ENCODE results near the gene DCHS1. TPM values are rescaled to one million over a fixed set of nuclear protein-coding genes. Genes with fewer than 3 reads are reported as not detected.

Gene DCHS1
- total RNA-seq, 6 donors from 2014 or later = 9.2 to 32.2 (median 12.8) TPM

DNA sequence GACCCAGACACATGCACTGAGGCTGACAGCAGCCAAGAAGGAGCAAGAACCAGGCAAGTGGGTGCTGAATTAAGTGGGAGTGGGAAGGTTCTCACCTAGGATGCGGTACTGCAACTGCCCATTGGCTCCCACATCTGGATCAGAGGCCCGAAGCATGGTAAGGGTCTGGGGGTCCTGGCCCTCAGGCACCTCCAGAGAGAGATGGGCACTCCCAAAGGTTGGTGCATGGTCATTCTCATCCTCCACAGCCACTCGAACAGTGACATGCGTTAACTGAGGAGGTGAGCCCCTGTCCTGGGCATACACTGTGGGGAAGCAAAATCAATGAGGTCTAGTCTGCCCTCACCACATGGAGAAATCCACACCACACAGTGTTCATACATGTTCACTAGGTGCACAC is 27.1 kb downstream of the DCHS1 start:
- H3K4me3 ChIP-seq = no peak overlapping the region
- ATAC-seq (ENCODE audit: low FRiP score in 2 of 2) = no peak
- no peak overlapping the region for H3K27ac ChIP-seq
- no peak for DNase-seq
- no peaks in the 10 kb centered on the region for H3K27me3 ChIP-seq
- H3K4me1 ChIP-seq = peaks cover 0 to 6% (median under 1%) of the 10 kb centered on the region in 4 donors
- WGBS, 2 donors = 100% methylated on average over 2 to 4 of the region's 4 CpGs
- H3K9me3 ChIP-seq = no peaks in the 10 kb centered on the region
- TF ChIP-seq POLR2AphosphoS5 (IDR thresholded peaks at IDR 0.05) (no peak), POLR2A (IDR thresholded peaks at IDR 0.05) (no peak), EP300 (IDR thresholded peaks at IDR 0.05) (no peak), CTCF (IDR thresholded peaks at IDR 0.05) (no peak)
- peaks cover 0 to 88% (median 38%) of the 10 kb centered on the region in 4 donors for H3K36me3 ChIP-seq

GRCh38 chr11:6627762-6628241 is 27.8 kb downstream of the DCHS1 start:
- Histone ChIP-seq H3K4me1 (peaks cover 0 to 6% (median 0%) of the 10 kb centered on the region in 4 donors), H3K9me3 (no peaks in the 10 kb centered on the region), H3K27ac (no peak overlapping the region), H3K27me3 (no peaks in the 10 kb centered on the region), H3K4me3 (no peak overlapping the region), H3K36me3 (peaks cover 0 to 87% (median 35%) of the 10 kb centered on the region in 4 donors)
- ATAC-seq (ENCODE audit: low FRiP score in 2 of 2) = no peak
- no peak for DNase-seq
- TF ChIP-seq POLR2AphosphoS5 (IDR thresholded peaks at IDR 0.05) = no peak
- TF ChIP-seq CTCF (IDR thresholded peaks at IDR 0.05) = no peak
- TF ChIP-seq EP300 (IDR thresholded peaks at IDR 0.05) = no peak
- TF ChIP-seq POLR2A (IDR thresholded peaks at IDR 0.05) = no peak
- 54 to 68% methylated on average over 2 of the region's 2 CpGs for WGBS, 2 donors

GRCh38 chr11:6626971-6627761 is 28.4 kb downstream of the DCHS1 start:
- H3K27me3 ChIP-seq = no peaks in the 10 kb centered on the region
- 78 to 89% methylated on average over 8 to 19 of the region's 19 CpGs for WGBS, 2 donors
- DNase-seq = peak in 1 of 2 donors; percentile 43
- no peaks in the 10 kb centered on the region for H3K9me3 ChIP-seq
- H3K4me1 ChIP-seq = peaks cover 0 to 6% (median 0%) of the 10 kb centered on the region in 4 donors
- no peak overlapping the region for H3K4me3 ChIP-seq
- ATAC-seq (ENCODE audit: low FRiP score in 2 of 2) = no peak
- H3K36me3 ChIP-seq = peaks cover 0 to 81% (median 34%) of the 10 kb centered on the region in 4 donors
- TF ChIP-seq POLR2AphosphoS5 (IDR thresholded peaks at IDR 0.05) (no peak), POLR2A (IDR thresholded peaks at IDR 0.05) (no peak)
- H3K27ac ChIP-seq = no peak overlapping the region

DNA sequence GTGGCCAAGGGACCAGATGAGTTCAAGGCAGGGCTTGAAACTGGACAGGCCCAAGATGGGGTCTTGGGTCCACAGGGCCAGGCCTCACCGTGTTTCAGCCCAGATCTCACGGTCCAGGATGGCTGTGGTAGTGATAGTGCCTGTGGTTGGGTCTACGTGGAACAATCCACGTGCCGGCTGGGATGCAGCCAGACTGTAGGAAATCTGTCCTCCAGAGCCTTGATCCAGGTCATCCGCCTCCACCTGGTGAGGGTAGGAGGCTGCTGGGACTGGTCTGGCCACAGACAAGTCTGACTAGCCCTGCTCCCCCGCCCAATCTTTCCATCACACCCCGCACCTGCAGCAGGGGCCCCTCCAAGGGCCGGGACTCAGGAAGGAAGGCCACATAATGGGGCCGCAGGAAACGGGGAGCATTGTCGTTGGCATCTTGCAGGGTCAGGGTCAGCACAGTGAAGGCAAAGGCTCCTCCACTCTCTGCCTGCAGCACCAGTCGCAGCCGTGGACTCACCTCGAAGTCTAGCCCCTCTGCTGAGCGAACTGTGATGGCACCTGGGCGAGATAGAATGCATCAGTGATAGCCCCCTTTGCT is 29.7 kb downstream of the DCHS1 start:
- Histone ChIP-seq H3K4me3 (no peak overlapping the region), H3K4me1 (peaks cover 0 to 6% (median 0%) of the 10 kb centered on the region in 4 donors), H3K27ac (no peak overlapping the region), H3K9me3 (no peaks in the 10 kb centered on the region), H3K36me3 (peaks cover 0 to 68% (median 29%) of the 10 kb centered on the region in 4 donors), H3K27me3 (no peaks in the 10 kb centered on the region)
- TF ChIP-seq POLR2A (IDR thresholded peaks at IDR 0.05) = no peak
- TF ChIP-seq CTCF (IDR thresholded peaks at IDR 0.05) = no peak
- TF ChIP-seq POLR2AphosphoS5 (IDR thresholded peaks at IDR 0.05) = no peak
- no peak for TF ChIP-seq EP300 (IDR thresholded peaks at IDR 0.05)
- DNase-seq = peak in 1 of 2 donors; percentile 41
- ATAC-seq (ENCODE audit: low FRiP score in 2 of 2) = no peak
- WGBS, 2 donors = 89 to 96% methylated on average over 10 to 17 of the region's 17 CpGs

DNA sequence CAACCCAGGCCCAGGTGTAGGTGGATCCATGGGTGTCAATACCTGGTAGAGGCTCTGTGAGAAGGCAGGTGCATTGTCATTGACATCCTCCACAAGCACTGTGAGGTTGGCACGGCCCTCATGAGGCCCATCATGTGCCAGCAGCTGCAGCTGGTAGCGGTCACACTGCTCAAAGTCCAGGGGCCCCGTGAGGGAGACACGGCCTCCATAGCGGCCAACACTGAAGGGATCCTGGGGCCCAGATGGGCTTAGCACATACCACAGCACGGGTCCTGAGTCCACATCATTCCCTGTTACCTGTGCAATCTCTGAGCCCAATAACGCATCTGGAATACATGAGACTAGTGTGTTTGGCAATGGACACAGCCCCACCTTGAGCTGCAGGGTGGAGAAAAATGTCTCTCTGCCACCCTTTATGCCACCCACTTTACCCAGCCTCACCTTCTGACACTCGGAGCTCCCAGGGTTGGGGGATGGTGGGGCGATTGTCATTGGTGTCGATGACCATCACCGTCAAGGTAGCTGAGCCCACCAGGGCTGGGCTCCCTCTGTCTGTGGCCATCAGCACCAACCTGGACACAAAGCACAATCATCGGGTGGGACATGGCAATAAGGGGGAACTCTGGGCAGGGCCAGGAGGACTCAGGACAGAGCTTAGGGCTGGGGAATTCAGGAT is 30.3 kb downstream of the DCHS1 start:
- Histone ChIP-seq H3K27ac (no peak overlapping the region), H3K36me3 (peaks cover 0 to 62% (median 26%) of the 10 kb centered on the region in 4 donors)
- WGBS, 2 donors = 96 to 100% methylated on average over 7 to 12 of the region's 12 CpGs

More for the DNA sequence above, 30.3 kb downstream of the DCHS1 start:
- Histone ChIP-seq H3K4me3 (no peak overlapping the region), H3K4me1 (peaks cover 0 to 3% (median under 1%) of the 10 kb centered on the region in 4 donors), H3K9me3 (no peaks in the 10 kb centered on the region), H3K27me3 (no peaks in the 10 kb centered on the region)
- DNase-seq (peak in 1 of 2 donors; percentile 16), ATAC-seq (ENCODE audit: low FRiP score in 2 of 2) (no peak)
- TF ChIP-seq CTCF (IDR thresholded peaks at IDR 0.05) = no peak
- TF ChIP-seq POLR2A (IDR thresholded peaks at IDR 0.05) = no peak
- no peak for TF ChIP-seq POLR2AphosphoS5 (IDR thresholded peaks at IDR 0.05)
- TF ChIP-seq EP300 (IDR thresholded peaks at IDR 0.05) = no peak

All from upper lobe of left lung (tissue), 6 donors.